ENCODE data around the gene RBBP7.

Gene RBBP7

DNA sequence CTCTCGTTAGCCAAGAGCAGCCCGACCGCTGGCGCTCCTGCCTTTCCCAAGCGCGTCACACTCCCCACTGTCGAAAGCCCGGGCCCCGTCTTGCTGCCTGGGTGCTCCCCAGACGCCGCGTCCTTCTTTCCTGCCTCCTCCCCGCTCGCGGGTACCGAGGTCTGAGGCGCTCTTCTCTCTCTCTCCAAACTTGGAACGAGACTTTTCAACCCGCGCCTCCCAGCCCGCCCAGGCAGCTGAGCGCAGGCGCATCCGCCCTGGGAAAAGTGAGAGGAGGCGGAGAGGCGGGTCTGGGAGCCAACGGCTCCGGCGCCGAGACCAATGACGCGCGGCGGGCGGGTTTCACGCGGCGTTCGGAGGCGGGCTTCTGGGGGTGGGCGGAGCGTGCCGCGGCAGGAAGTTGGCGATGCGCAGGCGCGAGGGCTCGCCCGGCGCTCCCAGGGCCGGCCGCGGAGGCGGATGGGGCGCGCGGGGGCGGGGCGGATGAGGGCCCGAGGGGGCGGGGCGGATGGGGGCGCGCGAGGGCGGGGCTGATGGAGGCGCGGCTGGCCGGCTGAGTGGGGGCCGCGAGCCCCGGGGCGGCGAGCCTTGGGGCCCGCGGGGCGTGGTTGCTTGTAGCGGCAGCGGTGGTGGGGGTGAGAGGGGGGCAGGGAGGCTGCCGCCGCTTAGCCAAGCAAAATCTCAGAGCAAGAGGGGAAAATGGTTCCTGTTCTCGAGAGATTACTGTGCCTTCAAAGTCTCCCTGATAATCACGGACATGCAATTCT lies at the start of gene RBBP7:
Gene RBBP7 (minus strand): TSS at position 268 of the 767 bp plus-strand sequence. CDS start 309 bp downstream, outside the sequence.
- peak; percentile 81 to 85 for DNase-seq (ENCODE audit: extremely low read depth in 1 of 2, low read depth in 1 of 2)

GRCh38 chrX:16918979-16919378 lies 48.8 kb upstream of the RBBP7 start:
- DNase-seq (ENCODE audit: extremely low read depth in 1 of 2, low read depth in 1 of 2) = no peak

GRCh38 chrX:16917120-16917519 lies 47.0 kb upstream of the RBBP7 start:
- DNase-seq (ENCODE audit: extremely low read depth in 1 of 2, low read depth in 1 of 2) = no peak

DNA sequence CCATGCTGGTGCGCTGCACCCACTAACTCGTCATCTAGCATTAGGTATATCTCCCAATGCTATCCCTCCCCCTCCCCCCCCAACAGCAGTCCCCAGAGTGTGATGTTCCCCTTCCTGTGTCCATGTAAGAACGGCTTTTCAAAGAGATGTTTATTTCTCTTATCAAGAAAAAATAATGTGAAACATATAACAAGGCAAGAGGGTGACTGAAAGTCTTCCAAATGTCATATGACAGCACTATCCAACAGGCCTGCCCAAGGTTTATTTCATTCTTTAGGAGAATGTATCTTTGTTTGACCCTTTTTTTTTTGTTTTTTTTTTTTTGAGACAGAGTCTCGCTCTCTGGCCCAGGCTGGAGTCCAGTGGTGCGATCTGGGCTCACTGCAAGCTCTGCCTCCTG lies 46.4 kb upstream of the RBBP7 start:
- DNase-seq (ENCODE audit: extremely low read depth in 1 of 2, low read depth in 1 of 2) = no peak

DNA sequence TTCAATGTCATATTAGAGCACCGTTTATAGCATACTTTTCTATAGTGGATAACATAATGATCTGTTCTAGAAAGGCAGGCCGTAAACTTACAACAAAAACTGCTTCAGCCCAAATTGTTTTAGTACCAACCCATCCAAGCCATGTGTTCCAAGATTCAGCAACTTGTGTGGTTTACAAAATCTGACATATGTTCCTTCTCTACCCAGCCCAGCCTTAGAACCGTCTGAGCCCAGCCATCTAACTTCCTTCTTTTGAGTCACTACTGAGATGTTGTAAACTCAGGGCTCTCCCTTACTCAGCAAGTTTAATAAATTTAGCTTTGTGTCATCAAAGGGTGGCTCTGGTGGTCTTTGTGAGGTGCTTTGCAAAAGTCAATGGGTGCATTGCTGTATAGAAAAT lies 43.9 kb upstream of the RBBP7 start:
- no peak for DNase-seq (ENCODE audit: extremely low read depth in 1 of 2, low read depth in 1 of 2)

- no peak for DNase-seq (ENCODE audit: extremely low read depth in 1 of 2, low read depth in 1 of 2)
Observed at GRCh38 chrX:16910376-16910775, 40.2 kb upstream of the RBBP7 start.

DNA sequence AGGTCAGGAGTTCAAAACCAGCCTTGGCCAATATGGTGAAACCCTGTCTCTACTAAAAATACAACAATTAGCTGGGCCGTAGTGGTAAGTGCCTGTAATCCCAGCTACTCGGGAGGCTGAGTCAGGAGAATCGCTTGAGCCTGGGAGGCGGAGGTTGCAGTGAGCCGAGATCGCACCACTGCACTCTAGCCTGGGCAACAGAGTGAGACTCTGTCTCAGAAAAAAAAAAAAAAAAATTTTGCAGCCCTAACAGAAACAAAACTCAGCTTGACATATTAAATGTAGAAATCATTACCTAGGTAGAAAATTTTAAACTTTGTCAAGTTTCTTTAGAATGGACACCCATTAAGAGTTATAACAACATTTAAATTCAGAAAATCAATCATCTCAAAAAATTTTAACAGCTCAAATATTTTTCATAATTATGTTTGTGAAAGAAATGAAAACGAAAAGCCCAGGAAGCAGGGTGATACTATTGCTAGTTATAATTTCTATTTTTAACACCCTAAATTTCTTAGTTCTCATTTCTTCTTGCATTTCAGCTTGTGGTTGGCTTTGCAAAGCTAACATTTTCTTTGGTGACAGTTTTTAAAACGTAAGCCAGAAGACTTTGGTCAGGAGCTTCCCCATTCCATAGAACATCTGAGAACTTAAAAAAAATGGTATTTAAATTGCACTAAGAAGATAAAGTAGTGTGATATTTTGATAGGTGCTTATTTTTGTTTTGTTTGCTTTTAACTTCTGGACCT lies 33.3 kb upstream of the RBBP7 start:
- DNase-seq (ENCODE audit: extremely low read depth in 1 of 2, low read depth in 1 of 2) = no peak

DNA sequence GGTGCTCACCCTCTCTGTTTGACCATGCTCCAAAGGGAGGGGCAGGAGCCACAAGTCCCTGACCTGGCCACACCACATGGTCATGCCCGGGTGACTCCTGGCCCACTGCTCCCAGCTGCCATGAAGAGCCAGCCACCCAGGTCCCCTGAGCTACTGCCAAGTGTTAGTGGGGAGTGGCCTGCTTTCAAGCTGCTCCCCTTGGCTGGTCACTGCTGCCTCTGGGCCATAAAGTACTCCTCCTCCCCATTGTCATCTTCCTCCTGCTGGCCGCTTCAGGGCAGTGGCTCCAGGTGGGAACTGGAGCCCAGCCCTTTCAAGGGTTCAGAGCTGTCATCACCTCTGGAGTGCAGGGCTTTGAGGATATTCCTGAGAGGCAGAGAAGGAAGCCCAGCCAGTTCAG lies 27.3 kb upstream of the RBBP7 start:
- no peak for DNase-seq (ENCODE audit: extremely low read depth in 1 of 2, low read depth in 1 of 2)

- DNase-seq (ENCODE audit: extremely low read depth in 1 of 2, low read depth in 1 of 2) = no peak
Observed at GRCh38 chrX:16892504-16893362, 22.6 kb upstream of the RBBP7 start.

DNA sequence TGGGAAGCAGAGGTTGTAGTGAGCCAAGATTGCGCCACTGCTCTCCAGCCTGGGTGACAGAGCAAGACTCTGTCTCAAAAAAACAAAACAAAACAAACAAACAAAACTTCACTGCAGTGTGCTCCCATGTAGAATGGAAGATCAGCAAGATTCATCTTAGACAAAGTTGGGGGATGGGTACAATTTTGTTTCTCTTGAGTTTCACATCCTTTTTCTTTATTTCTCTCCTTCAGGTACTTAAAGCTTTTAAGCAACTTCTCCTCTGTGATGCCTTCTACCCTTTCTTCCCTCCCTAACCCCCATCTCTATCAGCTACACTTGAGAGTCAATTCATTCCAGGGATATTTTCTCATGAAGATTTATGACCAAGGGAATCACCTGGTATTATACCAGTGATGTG lies 15.5 kb upstream of the RBBP7 start:
- DNase-seq (ENCODE audit: extremely low read depth in 1 of 2, low read depth in 1 of 2) = no peak

DNA sequence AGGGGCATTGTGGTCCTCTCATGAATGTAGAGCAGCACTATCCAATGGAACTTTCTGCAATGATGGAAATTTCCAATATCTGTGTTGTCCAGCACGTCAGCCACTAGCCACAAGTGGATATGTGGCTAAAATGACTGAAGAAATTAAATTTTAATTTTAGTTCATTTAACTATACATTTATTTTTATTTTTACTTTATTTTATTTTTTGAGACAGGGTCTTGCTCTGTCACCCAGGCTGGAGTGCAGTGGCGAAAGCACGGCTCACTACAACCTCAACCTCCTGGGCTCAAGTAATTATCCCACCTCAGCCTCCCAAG lies 13.3 kb upstream of the RBBP7 start:
- no peak for DNase-seq (ENCODE audit: extremely low read depth in 1 of 2, low read depth in 1 of 2)

DNA sequence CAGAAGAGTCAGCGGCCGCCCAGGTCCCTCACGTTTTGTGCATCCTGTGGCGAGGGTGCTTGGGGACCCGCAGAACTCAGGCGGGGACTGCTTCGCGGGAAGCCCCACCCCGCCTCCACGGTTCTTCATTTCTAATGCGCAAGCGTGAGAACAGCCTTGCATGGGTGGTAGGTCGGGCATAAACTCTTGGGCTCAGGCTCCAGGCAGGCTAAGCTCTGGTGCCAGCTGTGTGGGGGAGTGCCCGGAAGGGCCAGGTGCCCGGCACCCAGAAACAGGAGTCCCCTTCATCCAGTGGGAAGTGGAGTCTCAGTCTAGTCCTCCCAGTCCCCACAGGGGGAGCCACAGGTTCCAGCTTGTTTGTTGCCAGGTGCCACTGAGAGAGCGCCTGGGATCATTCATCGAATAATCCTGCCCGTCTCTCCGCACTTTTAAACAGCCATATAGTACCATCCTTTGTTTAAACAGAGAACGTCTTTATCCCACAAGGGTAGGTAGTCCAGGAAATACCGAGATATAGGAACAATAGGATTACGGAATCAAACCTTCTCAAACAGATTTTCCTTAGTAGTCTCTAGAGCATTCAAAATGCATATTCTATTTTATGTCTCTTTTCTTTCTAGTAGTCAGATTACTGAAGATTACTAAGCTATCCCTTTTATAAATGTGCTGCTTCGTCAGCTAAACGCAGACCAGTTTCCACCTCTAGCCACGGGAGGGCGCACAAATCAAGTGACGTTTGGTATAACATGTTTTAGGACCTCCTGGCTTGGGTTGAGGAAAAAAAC lies 12.7 kb upstream of the RBBP7 start:
- DNase-seq (ENCODE audit: extremely low read depth in 1 of 2, low read depth in 1 of 2) = peak; percentile 35 to 50

GRCh38 chrX:16882169-16882568 lies 12.0 kb upstream of the RBBP7 start:
- DNase-seq (ENCODE audit: extremely low read depth in 1 of 2, low read depth in 1 of 2) = no peak

DNA sequence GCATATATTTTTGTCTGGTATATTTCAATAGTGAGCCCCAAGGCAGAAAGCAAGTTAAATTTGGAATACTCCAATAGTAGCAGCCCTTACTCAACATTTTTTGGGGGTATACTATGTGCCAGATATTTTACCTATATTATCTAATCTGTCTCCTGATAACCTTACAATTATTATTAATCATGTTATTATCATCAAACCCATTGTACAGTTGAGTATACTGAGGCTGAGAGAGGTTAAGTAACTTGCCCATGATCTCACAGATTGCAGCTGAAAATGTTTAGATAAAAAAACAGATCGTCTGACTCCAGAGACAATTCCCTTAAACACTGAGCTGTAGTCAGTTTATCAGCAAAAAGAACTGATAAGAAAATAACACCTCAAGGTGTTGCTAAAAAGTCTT lies 6.5 kb upstream of the RBBP7 start:
- DNase-seq (ENCODE audit: extremely low read depth in 1 of 2, low read depth in 1 of 2) = no peak

GRCh38 chrX:16874458-16875095 lies 4.4 kb upstream of the RBBP7 start:
- DNase-seq (ENCODE audit: extremely low read depth in 1 of 2, low read depth in 1 of 2) = no peak

DNA sequence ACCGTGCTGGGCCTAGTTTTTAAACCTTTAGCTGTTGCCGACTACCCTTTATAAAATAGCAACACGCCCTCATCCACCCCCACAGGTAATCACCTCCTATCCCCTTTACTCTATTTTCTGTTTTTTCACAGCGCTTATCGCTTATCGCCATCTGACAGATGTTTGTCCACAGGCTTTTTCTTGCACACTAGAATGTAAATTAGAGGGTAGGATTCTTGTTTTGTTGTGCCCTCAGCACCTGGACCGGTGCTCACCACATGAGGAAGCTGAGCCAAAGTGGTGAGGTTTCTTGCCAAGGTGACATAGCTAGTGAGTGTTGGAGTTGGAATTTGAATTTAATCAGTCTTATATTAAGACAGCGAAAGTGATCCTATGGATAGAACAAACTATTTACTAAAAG lies 2.9 kb upstream of the RBBP7 start:
- DNase-seq (ENCODE audit: extremely low read depth in 1 of 2, low read depth in 1 of 2) = no peak

DNA sequence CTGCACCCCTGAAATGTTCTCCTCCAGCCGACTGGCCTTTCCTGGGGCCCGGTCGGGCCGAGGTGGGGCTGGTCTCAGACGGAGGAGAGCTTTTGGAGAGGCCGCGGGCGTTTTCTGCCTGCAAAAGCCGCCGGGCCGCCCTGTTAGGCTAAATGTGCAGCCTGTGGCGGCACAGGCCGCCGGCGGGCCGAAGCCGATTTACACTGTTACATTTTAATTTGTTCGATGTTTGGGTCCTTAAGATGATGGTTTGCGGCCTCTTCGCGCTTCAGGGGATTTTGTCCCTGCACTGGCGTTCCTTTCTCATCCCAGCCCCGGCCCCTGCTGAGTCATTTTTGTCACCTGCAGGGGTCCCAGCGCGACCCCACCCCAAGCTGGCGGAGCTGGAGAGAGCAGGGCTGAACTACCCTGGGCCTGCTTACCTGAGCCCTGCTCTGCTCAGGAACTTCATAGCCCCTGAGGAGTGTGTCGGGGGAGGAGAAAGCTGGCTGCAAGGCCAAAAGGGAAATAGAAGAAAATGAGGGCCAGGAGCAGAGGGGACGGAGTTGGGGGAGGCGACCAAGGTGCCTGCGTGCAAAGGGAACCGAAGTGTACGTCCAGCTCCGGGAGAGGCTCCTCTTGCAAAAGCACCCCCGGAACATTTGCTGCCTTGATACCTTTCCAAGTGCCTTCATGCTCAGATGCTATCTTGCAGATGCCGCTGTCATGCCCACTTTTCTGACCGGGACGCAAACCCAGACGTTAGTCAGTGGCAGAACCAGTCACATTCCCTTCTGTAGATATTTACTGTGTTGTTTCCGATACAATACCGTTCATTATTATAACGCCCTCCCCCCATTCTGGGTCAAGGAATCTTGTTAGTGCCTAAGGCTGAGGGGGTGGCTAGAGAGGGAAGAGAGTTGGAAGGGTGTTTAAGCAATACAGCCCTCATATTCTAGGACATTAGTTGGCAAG lies 977 bp upstream of the RBBP7 start:
- no peak for DNase-seq (ENCODE audit: extremely low read depth in 1 of 2, low read depth in 1 of 2)

DNA sequence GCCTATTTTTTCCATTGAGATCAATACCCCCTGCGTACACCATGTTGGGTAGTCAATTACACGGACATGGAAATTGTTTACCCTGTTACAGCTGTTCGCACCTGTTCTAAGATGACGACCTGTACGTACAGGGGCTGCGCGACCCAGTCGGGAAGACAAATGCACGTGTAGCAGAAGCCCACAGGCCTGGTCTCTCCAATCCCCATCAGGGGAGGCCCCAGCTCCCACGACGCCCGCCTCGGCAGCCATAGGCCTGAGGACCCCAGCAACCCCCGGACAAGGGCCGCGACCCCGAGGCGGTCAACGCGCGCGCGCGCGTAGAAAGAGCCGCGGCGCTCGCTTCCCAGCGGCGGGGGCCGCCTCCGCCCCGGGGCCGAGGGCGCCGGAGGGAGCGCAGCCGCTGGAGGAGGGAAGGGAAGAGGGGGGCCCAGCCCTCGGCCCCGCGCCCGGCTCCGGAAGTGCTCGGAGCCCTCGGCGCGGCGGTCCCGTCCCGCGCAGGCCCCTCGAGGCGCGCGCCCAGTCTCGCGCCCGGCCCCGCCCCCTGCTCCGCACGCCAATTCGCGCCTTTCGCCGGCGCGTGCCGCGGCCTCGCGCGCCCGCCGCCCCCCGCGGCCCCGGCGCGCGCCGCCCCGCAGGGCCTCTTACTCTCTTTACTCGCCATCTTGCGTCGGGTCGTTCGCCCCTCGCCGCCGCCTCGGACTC lies 618 bp downstream of the RBBP7 start:
- DNase-seq (ENCODE audit: extremely low read depth in 1 of 2, low read depth in 1 of 2) = peak in 1 of 2 donors; percentile 33

GRCh38 chrX:16868920-16869319 lies 1.2 kb downstream of the RBBP7 start:
- DNase-seq (ENCODE audit: extremely low read depth in 1 of 2, low read depth in 1 of 2) = no peak

Measured in activated CD8-positive, alpha-beta memory T cell treated with anti-CD3 and anti-CD28 coated beads for 1 hour (primary cell).